ENCODE results near the gene FBXO11.
A peak's percentile ranks its signal among the peaks of the same experiment; 100 is the strongest.
"Not testable (repeated sequence)": the region's sequence is repeated elsewhere in the genome, so short reads cannot be mapped to it uniquely, and the experiment has no call there.

FBXO11 gene

DNA sequence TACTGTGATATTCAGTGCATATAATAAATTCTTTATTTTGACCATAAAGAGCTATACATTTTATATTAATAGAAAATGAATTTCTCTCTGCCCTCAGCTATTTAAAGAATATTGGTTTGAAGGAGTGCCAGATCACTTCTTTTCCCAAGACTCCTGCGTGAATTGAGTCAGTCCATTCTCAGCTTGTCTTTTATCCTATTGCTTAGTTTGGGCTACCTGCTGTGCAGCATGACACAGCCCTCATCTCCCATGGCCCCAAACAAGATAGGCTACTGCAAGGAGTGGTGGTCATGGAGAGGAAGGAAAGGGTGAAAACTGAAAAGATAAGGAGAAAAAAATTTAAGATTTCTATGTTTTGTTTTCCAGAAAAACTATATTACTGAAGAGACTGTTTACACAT is 10.1 kb upstream of the FBXO11 start:
- H3K4me1 ChIP-seq (ENCODE audit: low read length): no peaks in the 10 kb centered on the region
- no peaks in the 10 kb centered on the region for H3K9me2 ChIP-seq (replicated peaks; ENCODE audit: insufficient read depth, low read length)
- no peaks in the 10 kb centered on the region for H3K36me3 ChIP-seq (replicated peaks; ENCODE audit: insufficient read depth, low read length)
- H2AFZ ChIP-seq (ENCODE audit: low read length): no peak overlapping the region
- no peak for DNase-seq
- no peak overlapping the region for H3K9ac ChIP-seq (ENCODE audit: low read length)
- H3F3A ChIP-seq (ENCODE audit: insufficient read depth, low read length): no peaks in the 10 kb centered on the region
- no peaks in the 10 kb centered on the region for H3K79me2 ChIP-seq (ENCODE audit: low read length)
- H3K4me3 ChIP-seq (ENCODE audit: low read length): no peak overlapping the region
- no peaks in the 10 kb centered on the region for H3K9me3 ChIP-seq (replicated peaks; ENCODE audit: insufficient read depth, low read length)
- no peak overlapping the region for H3K4me2 ChIP-seq (ENCODE audit: low read depth, low read length)
- H4K20me1 ChIP-seq (ENCODE audit: insufficient read depth, low read length): no peaks in the 10 kb centered on the region
- no peaks in the 10 kb centered on the region for H3K27me3 ChIP-seq (replicated peaks; ENCODE audit: insufficient read depth, low read length)
- TF ChIP-seq, protein P1, sequence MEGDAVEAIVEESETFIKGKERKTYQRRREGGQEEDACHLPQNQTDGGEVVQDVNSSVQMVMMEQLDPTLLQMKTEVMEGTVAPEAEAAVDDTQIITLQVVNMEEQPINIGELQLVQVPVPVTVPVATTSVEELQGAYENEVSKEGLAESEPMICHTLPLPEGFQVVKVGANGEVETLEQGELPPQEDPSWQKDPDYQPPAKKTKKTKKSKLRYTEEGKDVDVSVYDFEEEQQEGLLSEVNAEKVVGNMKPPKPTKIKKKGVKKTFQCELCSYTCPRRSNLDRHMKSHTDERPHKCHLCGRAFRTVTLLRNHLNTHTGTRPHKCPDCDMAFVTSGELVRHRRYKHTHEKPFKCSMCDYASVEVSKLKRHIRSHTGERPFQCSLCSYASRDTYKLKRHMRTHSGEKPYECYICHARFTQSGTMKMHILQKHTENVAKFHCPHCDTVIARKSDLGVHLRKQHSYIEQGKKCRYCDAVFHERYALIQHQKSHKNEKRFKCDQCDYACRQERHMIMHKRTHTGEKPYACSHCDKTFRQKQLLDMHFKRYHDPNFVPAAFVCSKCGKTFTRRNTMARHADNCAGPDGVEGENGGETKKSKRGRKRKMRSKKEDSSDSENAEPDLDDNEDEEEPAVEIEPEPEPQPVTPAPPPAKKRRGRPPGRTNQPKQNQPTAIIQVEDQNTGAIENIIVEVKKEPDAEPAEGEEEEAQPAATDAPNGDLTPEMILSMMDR (IDR thresholded peaks at IDR 0.05; ENCODE audit: low read length): no peak
- TF ChIP-seq EZH2 (optimal IDR thresholded peaks at IDR 0.05; ENCODE audit: low read depth, low read length) (no peak), EZH2phosphoT487 (IDR thresholded peaks at IDR 0.05; ENCODE audit: low read length) (no peak)
- no peak overlapping the region for H3K27ac ChIP-seq (ENCODE audit: low read length)

DNA sequence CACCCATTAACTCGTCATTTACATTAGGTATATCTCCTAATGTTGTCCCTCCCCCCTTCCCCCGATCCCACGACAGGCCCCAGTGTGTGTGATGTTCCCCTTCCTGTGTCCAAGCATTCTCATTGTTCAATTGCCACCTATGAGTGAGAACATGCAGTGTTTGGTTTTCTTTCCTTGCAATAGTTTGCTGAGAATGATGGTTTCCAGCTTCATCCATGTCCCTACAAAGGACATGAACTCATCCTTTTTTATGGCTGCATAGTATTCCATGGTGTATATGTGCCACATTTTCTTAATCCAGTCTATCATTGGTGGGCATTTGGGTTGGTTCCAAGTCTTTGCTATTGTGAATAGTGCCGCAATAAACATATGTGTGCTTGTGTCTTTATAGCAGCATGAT is 4.4 kb upstream of the FBXO11 start:
- H3K36me3 ChIP-seq (replicated peaks; ENCODE audit: insufficient read depth, low read length); H3K9ac ChIP-seq (ENCODE audit: low read length); H3K27ac ChIP-seq (ENCODE audit: low read length); H4K20me1 ChIP-seq (ENCODE audit: insufficient read depth, low read length); H3K4me3 ChIP-seq (ENCODE audit: low read length); H3K27me3 ChIP-seq (replicated peaks; ENCODE audit: insufficient read depth, low read length); H3K4me2 ChIP-seq (ENCODE audit: low read depth, low read length); H2AFZ ChIP-seq (ENCODE audit: low read length); H3K9me2 ChIP-seq (replicated peaks; ENCODE audit: insufficient read depth, low read length); H3K9me3 ChIP-seq (replicated peaks; ENCODE audit: insufficient read depth, low read length); DNase-seq; H3K4me1 ChIP-seq (ENCODE audit: low read length); H3K79me2 ChIP-seq (ENCODE audit: low read length): not testable (repeated sequence)
- peaks cover 10% of the 10 kb centered on the region for H3F3A ChIP-seq (ENCODE audit: insufficient read depth, low read length)

DNA sequence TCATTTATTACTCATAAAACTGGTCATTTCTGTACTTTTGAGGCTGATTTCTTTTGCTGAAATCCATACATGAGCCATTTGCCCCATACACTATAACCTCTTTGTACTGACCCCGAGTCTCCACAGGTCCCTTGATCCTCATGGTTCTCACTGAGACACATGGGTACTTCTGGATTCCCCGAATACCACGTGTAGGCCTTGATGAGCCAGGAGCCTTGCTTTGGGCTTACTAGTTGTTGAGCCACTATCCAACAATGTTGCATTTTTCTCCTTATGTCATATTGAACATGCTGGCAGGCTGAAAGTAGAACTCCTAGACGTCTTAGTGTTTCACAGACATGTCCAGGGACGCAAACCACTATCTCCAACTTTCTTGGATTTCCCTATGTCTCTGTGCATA is 2.4 kb upstream of the FBXO11 start:
- Histone ChIP-seq H3K27ac (ENCODE audit: low read length) (no peak overlapping the region), H3K9me2 (replicated peaks; ENCODE audit: insufficient read depth, low read length) (no peaks in the 10 kb centered on the region), H3K9ac (ENCODE audit: low read length) (no peak overlapping the region), H3K4me1 (ENCODE audit: low read length) (peaks cover 2% of the 10 kb centered on the region; the same call in 1 of the 2 replicates), H3K4me3 (ENCODE audit: low read length) (no peak overlapping the region), H3F3A (ENCODE audit: insufficient read depth, low read length) (peaks cover 12% of the 10 kb centered on the region), H2AFZ (ENCODE audit: low read length) (no peak overlapping the region), H3K27me3 (replicated peaks; ENCODE audit: insufficient read depth, low read length) (no peaks in the 10 kb centered on the region), H3K36me3 (replicated peaks; ENCODE audit: insufficient read depth, low read length) (no peaks in the 10 kb centered on the region), H3K79me2 (ENCODE audit: low read length) (peaks cover 19% of the 10 kb centered on the region), H3K4me2 (ENCODE audit: low read depth, low read length) (no peak overlapping the region), H4K20me1 (ENCODE audit: insufficient read depth, low read length) (no peaks in the 10 kb centered on the region), H3K9me3 (replicated peaks; ENCODE audit: insufficient read depth, low read length) (no peaks in the 10 kb centered on the region)
- no peak for DNase-seq
- TF ChIP-seq, protein P1 (IDR thresholded peaks at IDR 0.05; ENCODE audit: low read length): no peak
- TF ChIP-seq EZH2phosphoT487 (IDR thresholded peaks at IDR 0.05; ENCODE audit: low read length): no peak
- TF ChIP-seq EZH2 (optimal IDR thresholded peaks at IDR 0.05; ENCODE audit: low read depth, low read length): no peak

DNA sequence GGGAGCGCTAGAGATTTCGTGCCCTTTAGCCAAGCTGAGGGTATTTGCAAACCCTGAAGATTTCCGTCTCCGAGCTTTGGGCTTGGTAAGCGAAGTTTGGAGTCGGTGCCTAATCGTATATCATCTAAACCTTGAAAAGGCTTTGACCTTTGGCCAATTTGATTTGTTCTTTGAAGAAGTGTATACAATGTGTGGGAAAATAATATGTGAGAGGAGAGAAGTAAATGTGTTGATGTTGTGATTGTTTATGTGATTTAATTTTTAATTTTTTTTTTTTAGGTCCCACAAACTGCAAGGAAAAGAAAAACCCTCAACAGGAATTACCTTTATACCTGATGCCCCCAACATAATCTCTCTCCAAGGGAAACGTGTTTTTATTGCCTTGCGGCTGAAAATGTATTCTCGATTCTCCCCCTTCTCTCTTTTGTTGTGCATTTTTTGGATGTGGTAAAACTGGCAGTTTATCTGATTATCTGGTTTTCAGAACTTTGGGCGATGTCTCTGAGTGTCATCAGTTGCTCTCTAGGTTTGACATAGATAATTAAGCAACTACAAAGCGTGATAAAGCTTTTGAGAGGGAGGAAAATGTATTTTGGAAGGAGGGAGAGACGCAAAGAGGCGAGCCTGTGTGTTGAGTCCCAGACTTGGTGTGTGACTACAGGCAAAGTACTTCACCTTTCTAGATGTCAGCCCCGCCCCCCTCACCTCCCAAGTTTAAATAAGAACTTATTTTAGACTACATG is 912 bp upstream of the FBXO11 start:
- TF ChIP-seq, protein P1 (IDR thresholded peaks at IDR 0.05; ENCODE audit: low read length): no peak; the same call in 1 of the 2 replicates
- TF ChIP-seq EZH2 (optimal IDR thresholded peaks at IDR 0.05; ENCODE audit: low read depth, low read length) (no peak), EZH2phosphoT487 (IDR thresholded peaks at IDR 0.05; ENCODE audit: low read length) (no peak)
- H3K9ac ChIP-seq (ENCODE audit: low read length): peak overlapping the region; percentile 69
- H3K4me3 ChIP-seq (ENCODE audit: low read length): peak overlapping the region; percentile 57
- peak overlapping the region; percentile 31 for H2AFZ ChIP-seq (ENCODE audit: low read length)
- no peaks in the 10 kb centered on the region for H3K9me3 ChIP-seq (replicated peaks; ENCODE audit: insufficient read depth, low read length)
- H3K27ac ChIP-seq (ENCODE audit: low read length): peak overlapping the region; percentile 77
- peaks cover 34% of the 10 kb centered on the region for H3K79me2 ChIP-seq (ENCODE audit: low read length)
- peak overlapping the region; percentile 76 for H3K4me2 ChIP-seq (ENCODE audit: low read depth, low read length)
- no peaks in the 10 kb centered on the region for H3K36me3 ChIP-seq (replicated peaks; ENCODE audit: insufficient read depth, low read length)
- H3K9me2 ChIP-seq (replicated peaks; ENCODE audit: insufficient read depth, low read length): no peaks in the 10 kb centered on the region
- no peaks in the 10 kb centered on the region for H3K27me3 ChIP-seq (replicated peaks; ENCODE audit: insufficient read depth, low read length)
- H3K4me1 ChIP-seq (ENCODE audit: low read length): peaks cover 2% of the 10 kb centered on the region; the same call in 1 of the 2 replicates
- H3F3A ChIP-seq (ENCODE audit: insufficient read depth, low read length): peaks cover 12% of the 10 kb centered on the region
- peak; percentile 53 for DNase-seq
- H4K20me1 ChIP-seq (ENCODE audit: insufficient read depth, low read length): peaks cover 4% of the 10 kb centered on the region; the same call in 1 of the 2 replicates
